GM06990 (cell line): ENCODE results near the gene CAMTA1.

ENCODE experiments used
- DNase-seq: peaks from one replicate; pipeline ENCODE4 v3.0.0-alpha.2; 2011; ENCODE audit not compliant: insufficient read length; ENCODE audit errors: extremely low read depth
- H3K27me3 ChIP-seq: replicated peaks from 2 replicates; pipeline ENCODE4 v1.6.0; 2011; ENCODE audit warnings: low read length; ENCODE audit not compliant: control insufficient read depth, insufficient read depth
- H3K36me3 ChIP-seq: 2 replicates; pipeline ENCODE4 v1.5.1; 2011; ENCODE audit warnings: low read length; ENCODE audit not compliant: control insufficient read depth, insufficient read depth
- H3K4me3 ChIP-seq: replicated peaks from 2 replicates; pipeline ENCODE4 v1.5.1; 2011; ENCODE audit warnings: low read depth, mild to moderate bottlenecking, control low read depth, low read length
- TF ChIP-seq, protein P1 (sequence below): IDR thresholded peaks from 2 replicates; pipeline ENCODE4 v1.5.1; 2011; ENCODE audit warnings: low read length, control low read depth, mild to moderate bottlenecking, inconsistent platforms; ENCODE audit not compliant: insufficient read depth, poor library complexity, severe bottlenecking

The CAMTA1 gene

DNA sequence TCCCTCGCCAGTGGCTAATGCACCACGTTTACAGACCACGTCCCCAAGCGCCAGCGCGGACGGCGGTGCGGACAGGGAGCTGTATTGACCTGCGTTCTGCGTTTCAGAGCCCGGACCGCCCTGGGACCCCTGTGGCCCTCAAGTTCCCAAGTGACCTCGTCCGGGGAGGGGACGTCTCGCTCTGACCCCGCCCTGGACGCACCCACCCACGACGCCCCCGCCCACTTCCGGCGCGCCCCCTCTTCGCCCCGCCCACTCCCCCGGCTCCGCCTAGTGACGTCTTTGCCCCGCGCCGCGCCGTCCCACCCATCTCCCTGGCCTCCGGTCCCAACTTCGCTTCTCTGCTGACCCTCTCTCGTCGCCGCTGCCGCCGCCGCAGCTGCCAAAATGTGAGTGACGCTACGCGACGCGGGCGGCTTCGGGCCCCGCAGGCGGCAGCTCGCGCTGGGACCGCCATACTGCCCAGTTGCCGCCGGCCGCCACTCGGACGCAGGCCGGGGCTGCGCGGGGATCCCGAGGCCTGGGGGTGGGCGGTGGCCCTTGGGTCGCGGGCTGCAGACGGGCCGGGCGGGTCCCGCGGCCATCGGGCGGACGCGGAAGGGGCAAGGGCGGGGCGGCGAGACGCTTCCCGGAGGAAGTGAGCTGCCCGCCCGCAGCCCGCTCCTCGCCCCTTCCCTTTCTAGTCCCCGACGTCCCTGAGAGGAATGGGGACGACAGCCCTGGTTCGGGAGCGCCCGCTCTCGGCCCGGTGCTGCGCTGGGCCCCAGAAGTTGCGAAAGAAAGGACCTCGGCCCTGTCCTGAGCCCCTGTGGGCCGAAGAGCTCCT lies 986.0 kb downstream of the CAMTA1 start, which contains the start of gene VAMP3:
Gene VAMP3, plus strand, starts transcription at position 300 of the 826 bp plus-strand sequence. Its CDS starts 88 bp downstream, at position 388.
- TF ChIP-seq, protein P1, sequence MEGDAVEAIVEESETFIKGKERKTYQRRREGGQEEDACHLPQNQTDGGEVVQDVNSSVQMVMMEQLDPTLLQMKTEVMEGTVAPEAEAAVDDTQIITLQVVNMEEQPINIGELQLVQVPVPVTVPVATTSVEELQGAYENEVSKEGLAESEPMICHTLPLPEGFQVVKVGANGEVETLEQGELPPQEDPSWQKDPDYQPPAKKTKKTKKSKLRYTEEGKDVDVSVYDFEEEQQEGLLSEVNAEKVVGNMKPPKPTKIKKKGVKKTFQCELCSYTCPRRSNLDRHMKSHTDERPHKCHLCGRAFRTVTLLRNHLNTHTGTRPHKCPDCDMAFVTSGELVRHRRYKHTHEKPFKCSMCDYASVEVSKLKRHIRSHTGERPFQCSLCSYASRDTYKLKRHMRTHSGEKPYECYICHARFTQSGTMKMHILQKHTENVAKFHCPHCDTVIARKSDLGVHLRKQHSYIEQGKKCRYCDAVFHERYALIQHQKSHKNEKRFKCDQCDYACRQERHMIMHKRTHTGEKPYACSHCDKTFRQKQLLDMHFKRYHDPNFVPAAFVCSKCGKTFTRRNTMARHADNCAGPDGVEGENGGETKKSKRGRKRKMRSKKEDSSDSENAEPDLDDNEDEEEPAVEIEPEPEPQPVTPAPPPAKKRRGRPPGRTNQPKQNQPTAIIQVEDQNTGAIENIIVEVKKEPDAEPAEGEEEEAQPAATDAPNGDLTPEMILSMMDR: no peak
- H3K36me3 ChIP-seq: no peaks in the 10 kb centered on the region
- peak; percentile 87 for DNase-seq
- H3K27me3 ChIP-seq: no peaks in the 10 kb centered on the region
- H3K4me3 ChIP-seq: peak within 1 kb of the TSS; percentile 91

DNA sequence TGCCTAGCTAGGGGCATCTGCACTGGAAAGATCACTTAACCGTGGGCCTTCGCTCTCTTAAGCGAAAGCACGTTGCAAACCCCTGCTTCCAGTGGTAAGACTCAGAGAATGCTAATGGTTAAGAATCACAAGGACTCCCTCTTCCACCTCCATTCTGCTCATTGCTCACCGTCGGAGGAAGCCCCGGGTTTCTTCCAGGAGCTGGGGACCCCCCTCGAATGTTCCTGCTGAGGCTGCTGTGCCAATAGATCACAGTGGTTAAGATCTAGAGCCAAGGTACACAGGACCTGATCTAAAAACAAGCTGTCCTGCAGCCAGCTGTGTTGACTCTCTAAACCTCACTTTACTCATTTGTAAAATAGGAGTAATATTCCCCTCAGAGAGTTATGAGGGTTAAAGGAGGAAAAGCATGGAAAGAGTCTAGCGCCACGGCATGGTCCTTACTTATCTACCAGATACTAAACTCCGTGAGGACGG lies 986.6 kb downstream of the CAMTA1 start:
- TF ChIP-seq, protein P1: no peak
- Histone ChIP-seq H3K36me3 (no peaks in the 10 kb centered on the region), H3K4me3 (peak overlapping the region; percentile 91), H3K27me3 (no peaks in the 10 kb centered on the region)
- no peak for DNase-seq

DNA sequence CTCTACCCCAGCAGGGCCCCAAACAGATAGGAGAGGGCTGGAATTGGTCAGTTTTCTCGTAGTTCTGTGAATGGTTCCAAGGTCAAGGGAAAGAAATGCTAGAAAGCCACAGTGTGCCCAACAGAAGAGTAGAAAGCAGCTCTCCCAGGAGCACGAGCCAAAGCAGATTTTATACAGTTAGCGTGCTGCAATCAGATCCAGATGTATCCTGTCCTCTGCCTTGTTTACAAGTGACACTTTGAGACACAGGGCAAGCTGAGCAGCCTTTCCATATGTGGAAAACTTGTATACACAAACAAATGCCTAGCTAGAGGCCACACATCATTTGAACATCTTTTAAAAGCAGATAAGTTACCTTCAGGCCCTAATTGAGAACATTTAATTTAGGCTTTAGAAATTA lies 992.3 kb downstream of the CAMTA1 start:
- TF ChIP-seq, protein P1: no peak
- Histone ChIP-seq H3K4me3 (no peak overlapping the region), H3K36me3 (peaks cover 6% of the 10 kb centered on the region), H3K27me3 (no peaks in the 10 kb centered on the region)
- DNase-seq: no peak

DNA sequence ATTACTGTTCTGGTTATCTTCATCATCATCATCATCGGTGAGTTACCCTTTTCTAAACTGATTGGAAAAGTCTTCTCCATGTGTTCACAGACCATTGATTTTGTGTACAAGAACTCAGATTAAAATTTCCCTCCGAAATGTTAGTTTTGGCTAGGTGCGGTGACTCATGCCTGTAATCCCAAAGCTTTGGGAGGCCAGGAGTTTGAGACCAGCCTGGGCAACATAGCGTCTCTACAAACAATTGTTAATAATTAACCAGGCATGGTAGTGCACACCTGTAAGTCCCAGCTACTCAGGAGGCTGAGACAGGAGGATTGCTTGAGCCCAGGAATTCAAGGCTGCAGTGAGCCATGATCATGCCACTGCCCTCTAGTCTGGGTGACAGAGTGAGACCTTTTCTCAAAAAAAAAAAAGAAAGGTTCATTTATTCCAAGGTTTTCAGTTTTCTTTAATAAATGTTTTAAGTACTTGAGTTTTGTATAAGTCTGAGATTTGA lies 992.9 kb downstream of the CAMTA1 start:
- TF ChIP-seq, protein P1: no peak
- no peaks in the 10 kb centered on the region for H3K27me3 ChIP-seq
- H3K4me3 ChIP-seq: no peak overlapping the region
- DNase-seq: no peak
- peaks cover 6% of the 10 kb centered on the region for H3K36me3 ChIP-seq

DNA sequence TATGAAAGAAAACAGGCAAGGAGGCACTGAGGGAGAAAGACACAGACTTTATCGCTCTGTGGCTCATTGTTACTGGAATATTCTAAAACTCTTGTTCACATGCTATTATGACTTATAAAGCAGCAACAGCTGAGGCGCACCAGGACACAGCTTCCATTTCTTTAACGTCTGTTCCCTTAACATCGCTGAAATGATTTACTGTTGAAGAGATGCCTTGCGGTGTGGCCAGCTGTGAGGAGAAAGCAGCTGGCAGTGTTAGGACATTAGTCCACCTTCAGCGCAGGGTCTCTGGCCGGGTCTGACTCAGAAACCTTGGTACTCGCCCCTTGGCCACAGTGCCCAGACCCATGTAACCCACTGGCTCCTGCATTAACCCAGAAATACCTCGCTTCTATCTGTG lies 995.7 kb downstream of the CAMTA1 start:
- Histone ChIP-seq H3K4me3 (no peak overlapping the region), H3K27me3 (no peaks in the 10 kb centered on the region), H3K36me3 (peaks cover 6% of the 10 kb centered on the region)
- no peak for DNase-seq
- TF ChIP-seq, protein P1: no peak
